GM23338 (cell line): ENCODE results near the gene CDH4. TPM values are rescaled to one million over a fixed set of nuclear protein-coding genes. Genes with fewer than 3 reads are reported as not detected.

ENCODE experiments used
- ATAC-seq: fragments of 200-7000 bp; cut with Tn5 transposase; 3 replicates; pipeline ENCODE4 v1.9.1; 2020
- DNase-seq: peaks from one replicate; pipeline ENCODE4 v3.0.0-alpha.2; 2015; ENCODE audit warnings: low spot score
- H2AFZ ChIP-seq: fragments of 200-600 bp; sonication (generic); 2 replicates; pipeline ENCODE4 v1.8.0; 2016; ENCODE audit warnings: antibody characterized with exemption, mild to moderate bottlenecking, moderate library complexity
- H3F3A ChIP-seq: fragments of 200-600 bp; sonication (generic); replicated peaks from 2 replicates; pipeline ENCODE4 v1.8.0; 2017; ENCODE audit warnings: antibody characterized with exemption, mixed run types, low read depth
- H3K27ac ChIP-seq: fragments of 200-600 bp; sonication (generic); 2 replicates; pipeline ENCODE4 v1.6.1; 2016; ENCODE audit warnings: low read depth
- H3K27me3 ChIP-seq: fragments of 200-600 bp; sonication (generic); 2 replicates; pipeline ENCODE4 v1.8.0; 2016; ENCODE audit warnings: mild to moderate bottlenecking, mixed run types, moderate library complexity; ENCODE audit not compliant: insufficient read depth
- H3K36me3 ChIP-seq: fragments of 200-600 bp; sonication (generic); 2 replicates; pipeline ENCODE4 v1.8.0; 2016; ENCODE audit warnings: mild to moderate bottlenecking; ENCODE audit not compliant: insufficient read depth
- H3K4me1 ChIP-seq: fragments of 200-600 bp; sonication (generic); 2 replicates; pipeline ENCODE4 v1.8.0; 2016; ENCODE audit warnings: mild to moderate bottlenecking, moderate library complexity; ENCODE audit not compliant: insufficient read depth
- H3K4me2 ChIP-seq: fragments of 200-600 bp; sonication (generic); 2 replicates; pipeline ENCODE4 v1.7.1; 2017; ENCODE audit warnings: mixed run types
- H3K4me3 ChIP-seq: fragments of 200-600 bp; sonication (generic); 2 replicates; pipeline ENCODE4 v1.6.1; 2016; ENCODE audit warnings: mixed run types
- H3K79me2 ChIP-seq: fragments of 200-600 bp; sonication (generic); replicated peaks from 2 replicates; pipeline ENCODE4 v1.8.0; 2017; ENCODE audit warnings: mild to moderate bottlenecking; ENCODE audit not compliant: insufficient read depth
- H3K9me2 ChIP-seq: fragments of 200-600 bp; sonication (generic); 2 replicates; pipeline ENCODE4 v1.8.0; 2017; ENCODE audit not compliant: insufficient read depth
- H4K20me1 ChIP-seq: fragments of 200-600 bp; sonication (generic); replicated peaks from 2 replicates; pipeline ENCODE4 v1.8.0; 2017; ENCODE audit warnings: mild to moderate bottlenecking; ENCODE audit not compliant: insufficient read depth
- H3K27ac Mint-ChIP-seq: 2 replicates; pipeline ENCODE4 v1.8.0; 2020; ENCODE audit warnings: inconsistent platforms, mild to moderate bottlenecking, moderate library complexity, mixed read lengths
- H3K27me3 Mint-ChIP-seq: 3 replicates; pipeline ENCODE4 v1.8.0; 2022; ENCODE audit warnings: low read depth, mild to moderate bottlenecking, moderate library complexity, mixed read lengths, inconsistent platforms; ENCODE audit not compliant: insufficient read depth, poor library complexity
- H3K36me3 Mint-ChIP-seq: 3 replicates; pipeline ENCODE4 v1.8.0; 2021; ENCODE audit warnings: low read depth, mild to moderate bottlenecking, inconsistent platforms, moderate library complexity, mixed read lengths
- H3K4me1 Mint-ChIP-seq: 3 replicates; pipeline ENCODE4 v1.8.0; 2020; ENCODE audit warnings: mild to moderate bottlenecking, inconsistent platforms, mixed read lengths
- H3K4me3 Mint-ChIP-seq: 3 replicates; pipeline ENCODE4 v1.8.0; 2021; ENCODE audit warnings: moderate library complexity, mild to moderate bottlenecking, inconsistent platforms, mixed read lengths
- H3K9me3 Mint-ChIP-seq: 3 replicates; pipeline ENCODE4 v1.8.0; 2020; ENCODE audit warnings: moderate library complexity, mild to moderate bottlenecking, inconsistent platforms, mixed read lengths
- CREB1 ChIP-seq: fragments of 250-450 bp; sonication (Bioruptor Pico); IDR thresholded peaks from 2 replicates; pipeline ENCODE4 v1.5.0; 2020; ENCODE audit warnings: low read depth, mild to moderate bottlenecking, moderate library complexity
- CTCF ChIP-seq, 2 experiments: fragments of 200-600 bp in 1 of 2; sonication (generic) in 1 of 2; conservative IDR thresholded peaks; 2 replicates each; pipeline versions ENCODE4 v1.5.1 to v1.6.1; 2016 to 2017; ENCODE audit warnings: antibody characterized with exemption in 2 of 2, low read depth in 2 of 2, mild to moderate bottlenecking in 2 of 2, moderate library complexity in 1 of 2
- EZH2 ChIP-seq: fragments of 200-600 bp; sonication (generic); IDR thresholded peaks from one replicate; pipeline ENCODE4 v1.8.0; 2017; ENCODE audit warnings: antibody characterized with exemption, mild to moderate bottlenecking, low read depth; ENCODE audit not compliant: unreplicated experiment
- EZH2phosphoT487 ChIP-seq: fragments of 200-600 bp; sonication (generic); IDR thresholded peaks from one replicate; pipeline ENCODE4 v1.8.1; 2018; ENCODE audit warnings: antibody characterized with exemption; ENCODE audit not compliant: unreplicated experiment
- JUNB ChIP-seq: IDR thresholded peaks from one replicate; pipeline ENCODE4 v1.6.1; 2016; ENCODE audit warnings: antibody characterized with exemption; ENCODE audit not compliant: unreplicated experiment
- NANOG ChIP-seq: IDR thresholded peaks from 2 replicates; pipeline ENCODE4 v1.6.1; 2016; ENCODE audit warnings: antibody characterized with exemption, borderline replicate concordance
- POLR2AphosphoS5 ChIP-seq: IDR thresholded peaks from 2 replicates; pipeline ENCODE4 v1.6.1; 2016; ENCODE audit warnings: antibody characterized with exemption, low read depth
- ZNF114 ChIP-seq: fragments of 250-450 bp; sonication (Bioruptor Pico); IDR thresholded peaks from 2 replicates; pipeline ENCODE4 v1.5.0; 2020; ENCODE audit warnings: mild to moderate bottlenecking, moderate library complexity
- ZNF331 ChIP-seq: fragments of 250-450 bp; sonication (Bioruptor Pico); IDR thresholded peaks from 2 replicates; pipeline ENCODE4 v1.5.0; 2020; ENCODE audit warnings: low read depth, mild to moderate bottlenecking, moderate library complexity
- polyA plus RNA-seq: library from polyadenylated mRNA; unstranded; fragments of >200 nt; fragmentation: Nextera tagmentation; extraction: Ambion mirVana; gene quantifications from 2 replicates; pipeline ENCODE4 v1.2.1, GENCODE V29; 2016
- total RNA-seq: library from RNA; depleted of rRNA; stranded (reverse); fragments of >200 nt; shearing (Covaris generic); gene quantifications from 2 replicates; pipeline ENCODE4 v1.2.3, GENCODE V29; 2014
- TF ChIP-seq, protein P1 (sequence below): fragments of 250-450 bp; sonication (Bioruptor Pico); IDR thresholded peaks from 2 replicates; pipeline ENCODE4 v1.5.0; 2020; ENCODE audit warnings: mild to moderate bottlenecking, moderate library complexity
- TF ChIP-seq, protein P2 (sequence below): IDR thresholded peaks from 2 replicates; pipeline ENCODE4 v1.6.1; 2016; ENCODE audit warnings: antibody characterized with exemption
- TF ChIP-seq, protein P3 (sequence below): IDR thresholded peaks from one replicate; pipeline ENCODE4 v1.6.1; 2018; ENCODE audit warnings: antibody characterized with exemption; ENCODE audit not compliant: unreplicated experiment

The CDH4 gene
- total and polyA plus RNA-seq, 2 experiments from 2014 or later, result 1.2 to 4.2 TPM

GRCh38 chr20:61532736-61533135, 280.7 kb downstream of the CDH4 start (continued):
- TF ChIP-seq, protein P1, sequence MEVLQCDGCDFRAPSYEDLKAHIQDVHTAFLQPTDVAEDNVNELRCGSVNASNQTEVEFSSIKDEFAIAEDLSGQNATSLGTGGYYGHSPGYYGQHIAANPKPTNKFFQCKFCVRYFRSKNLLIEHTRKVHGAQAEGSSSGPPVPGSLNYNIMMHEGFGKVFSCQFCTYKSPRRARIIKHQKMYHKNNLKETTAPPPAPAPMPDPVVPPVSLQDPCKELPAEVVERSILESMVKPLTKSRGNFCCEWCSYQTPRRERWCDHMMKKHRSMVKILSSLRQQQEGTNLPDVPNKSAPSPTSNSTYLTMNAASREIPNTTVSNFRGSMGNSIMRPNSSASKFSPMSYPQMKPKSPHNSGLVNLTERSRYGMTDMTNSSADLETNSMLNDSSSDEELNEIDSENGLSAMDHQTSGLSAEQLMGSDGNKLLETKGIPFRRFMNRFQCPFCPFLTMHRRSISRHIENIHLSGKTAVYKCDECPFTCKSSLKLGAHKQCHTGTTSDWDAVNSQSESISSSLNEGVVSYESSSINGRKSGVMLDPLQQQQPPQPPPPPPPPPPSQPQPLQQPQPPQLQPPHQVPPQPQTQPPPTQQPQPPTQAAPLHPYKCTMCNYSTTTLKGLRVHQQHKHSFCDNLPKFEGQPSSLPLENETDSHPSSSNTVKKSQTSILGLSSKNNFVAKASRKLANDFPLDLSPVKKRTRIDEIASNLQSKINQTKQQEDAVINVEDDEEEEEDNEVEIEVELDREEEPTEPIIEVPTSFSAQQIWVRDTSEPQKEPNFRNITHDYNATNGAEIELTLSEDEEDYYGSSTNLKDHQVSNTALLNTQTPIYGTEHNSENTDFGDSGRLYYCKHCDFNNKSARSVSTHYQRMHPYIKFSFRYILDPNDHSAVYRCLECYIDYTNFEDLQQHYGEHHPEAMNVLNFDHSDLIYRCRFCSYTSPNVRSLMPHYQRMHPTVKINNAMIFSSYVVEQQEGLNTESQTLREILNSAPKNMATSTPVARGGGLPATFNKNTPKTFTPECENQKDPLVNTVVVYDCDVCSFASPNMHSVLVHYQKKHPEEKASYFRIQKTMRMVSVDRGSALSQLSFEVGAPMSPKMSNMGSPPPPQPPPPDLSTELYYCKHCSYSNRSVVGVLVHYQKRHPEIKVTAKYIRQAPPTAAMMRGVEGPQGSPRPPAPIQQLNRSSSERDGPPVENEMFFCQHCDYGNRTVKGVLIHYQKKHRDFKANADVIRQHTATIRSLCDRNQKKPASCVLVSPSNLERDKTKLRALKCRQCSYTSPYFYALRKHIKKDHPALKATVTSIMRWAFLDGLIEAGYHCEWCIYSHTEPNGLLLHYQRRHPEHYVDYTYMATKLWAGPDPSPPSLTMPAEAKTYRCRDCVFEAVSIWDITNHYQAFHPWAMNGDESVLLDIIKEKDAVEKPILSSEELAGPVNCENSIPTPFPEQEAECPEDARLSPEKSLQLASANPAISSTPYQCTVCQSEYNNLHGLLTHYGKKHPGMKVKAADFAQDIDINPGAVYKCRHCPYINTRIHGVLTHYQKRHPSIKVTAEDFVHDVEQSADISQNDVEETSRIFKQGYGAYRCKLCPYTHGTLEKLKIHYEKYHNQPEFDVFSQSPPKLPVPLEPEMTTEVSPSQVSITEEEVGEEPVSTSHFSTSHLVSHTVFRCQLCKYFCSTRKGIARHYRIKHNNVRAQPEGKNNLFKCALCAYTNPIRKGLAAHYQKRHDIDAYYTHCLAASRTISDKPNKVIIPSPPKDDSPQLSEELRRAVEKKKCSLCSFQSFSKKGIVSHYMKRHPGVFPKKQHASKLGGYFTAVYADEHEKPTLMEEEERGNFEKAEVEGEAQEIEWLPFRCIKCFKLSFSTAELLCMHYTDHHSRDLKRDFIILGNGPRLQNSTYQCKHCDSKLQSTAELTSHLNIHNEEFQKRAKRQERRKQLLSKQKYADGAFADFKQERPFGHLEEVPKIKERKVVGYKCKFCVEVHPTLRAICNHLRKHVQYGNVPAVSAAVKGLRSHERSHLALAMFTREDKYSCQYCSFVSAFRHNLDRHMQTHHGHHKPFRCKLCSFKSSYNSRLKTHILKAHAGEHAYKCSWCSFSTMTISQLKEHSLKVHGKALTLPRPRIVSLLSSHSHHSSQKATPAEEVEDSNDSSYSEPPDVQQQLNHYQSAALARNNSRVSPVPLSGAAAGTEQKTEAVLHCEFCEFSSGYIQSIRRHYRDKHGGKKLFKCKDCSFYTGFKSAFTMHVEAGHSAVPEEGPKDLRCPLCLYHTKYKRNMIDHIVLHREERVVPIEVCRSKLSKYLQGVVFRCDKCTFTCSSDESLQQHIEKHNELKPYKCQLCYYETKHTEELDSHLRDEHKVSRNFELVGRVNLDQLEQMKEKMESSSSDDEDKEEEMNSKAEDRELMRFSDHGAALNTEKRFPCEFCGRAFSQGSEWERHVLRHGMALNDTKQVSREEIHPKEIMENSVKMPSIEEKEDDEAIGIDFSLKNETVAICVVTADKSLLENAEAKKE (CRISPR knock-in tag), result no peak
- TF ChIP-seq EZH2phosphoT487 (no peak), NANOG (no peak), ZNF331 (CRISPR knock-in tag) (no peak), ZNF114 (CRISPR knock-in tag) (no peak)
- TF ChIP-seq, protein P2, sequence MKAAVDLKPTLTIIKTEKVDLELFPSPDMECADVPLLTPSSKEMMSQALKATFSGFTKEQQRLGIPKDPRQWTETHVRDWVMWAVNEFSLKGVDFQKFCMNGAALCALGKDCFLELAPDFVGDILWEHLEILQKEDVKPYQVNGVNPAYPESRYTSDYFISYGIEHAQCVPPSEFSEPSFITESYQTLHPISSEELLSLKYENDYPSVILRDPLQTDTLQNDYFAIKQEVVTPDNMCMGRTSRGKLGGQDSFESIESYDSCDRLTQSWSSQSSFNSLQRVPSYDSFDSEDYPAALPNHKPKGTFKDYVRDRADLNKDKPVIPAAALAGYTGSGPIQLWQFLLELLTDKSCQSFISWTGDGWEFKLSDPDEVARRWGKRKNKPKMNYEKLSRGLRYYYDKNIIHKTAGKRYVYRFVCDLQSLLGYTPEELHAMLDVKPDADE, result no peak

DNA sequence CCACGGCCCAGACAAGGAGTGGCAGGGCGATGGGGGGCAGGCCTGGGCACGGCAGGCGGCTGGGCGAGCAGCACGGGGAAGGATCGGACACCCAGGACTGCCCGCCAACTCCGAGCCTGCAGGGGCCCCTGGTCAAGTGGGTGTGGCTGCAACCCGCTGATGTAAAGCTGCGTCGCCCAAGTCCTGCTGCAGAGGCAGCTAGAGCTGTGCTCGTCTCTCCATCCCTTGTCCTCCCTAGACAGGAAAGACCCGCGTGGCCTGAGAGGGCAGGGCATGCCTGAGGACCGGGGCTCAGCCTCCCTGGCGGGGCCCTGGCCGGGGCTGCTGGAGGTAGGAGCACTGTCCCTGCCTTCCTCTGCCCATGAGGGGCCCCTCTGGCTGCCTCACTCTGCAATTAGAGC, 281.2 kb downstream of the CDH4 start:
- no peaks in the 10 kb centered on the region for H3K79me2 ChIP-seq
- no peak overlapping the region for H3K4me3 ChIP-seq
- H3K9me2 ChIP-seq, result no peaks in the 10 kb centered on the region
- H3K36me3 ChIP-seq, result no peaks in the 10 kb centered on the region
- Mint-ChIP-seq H3K4me1 (peaks cover 9% of the 10 kb centered on the region), H3K9me3 (no peaks in the 10 kb centered on the region; the same call in 2 of the 3 replicates), H3K36me3 (no peaks in the 10 kb centered on the region), H3K27me3 (peaks cover 14% of the 10 kb centered on the region), H3K4me3 (no peak overlapping the region), H3K27ac (no peak overlapping the region)
- H3F3A ChIP-seq, result no peaks in the 10 kb centered on the region
- H4K20me1 ChIP-seq, result no peaks in the 10 kb centered on the region
- DNase-seq (no peak), ATAC-seq (no peak)
- no peaks in the 10 kb centered on the region for H3K27me3 ChIP-seq
- H3K4me2 ChIP-seq, result no peak overlapping the region
- no peaks in the 10 kb centered on the region for H3K4me1 ChIP-seq
- H3K27ac ChIP-seq, result no peak overlapping the region
- H2AFZ ChIP-seq, result no peak overlapping the region
- no peak for TF ChIP-seq EZH2phosphoT487
- TF ChIP-seq POLR2AphosphoS5, result no peak
- TF ChIP-seq JUNB, result no peak
- TF ChIP-seq, protein P2, result no peak
- no peak for TF ChIP-seq CREB1 (CRISPR knock-in tag)
- TF ChIP-seq CTCF (conservative IDR thresholded peaks at IDR 0.05; ENCODE audit: low read depth in 2 of 2), result no peak
- no peak for TF ChIP-seq EZH2
- TF ChIP-seq NANOG, result no peak
- TF ChIP-seq, protein P3, sequence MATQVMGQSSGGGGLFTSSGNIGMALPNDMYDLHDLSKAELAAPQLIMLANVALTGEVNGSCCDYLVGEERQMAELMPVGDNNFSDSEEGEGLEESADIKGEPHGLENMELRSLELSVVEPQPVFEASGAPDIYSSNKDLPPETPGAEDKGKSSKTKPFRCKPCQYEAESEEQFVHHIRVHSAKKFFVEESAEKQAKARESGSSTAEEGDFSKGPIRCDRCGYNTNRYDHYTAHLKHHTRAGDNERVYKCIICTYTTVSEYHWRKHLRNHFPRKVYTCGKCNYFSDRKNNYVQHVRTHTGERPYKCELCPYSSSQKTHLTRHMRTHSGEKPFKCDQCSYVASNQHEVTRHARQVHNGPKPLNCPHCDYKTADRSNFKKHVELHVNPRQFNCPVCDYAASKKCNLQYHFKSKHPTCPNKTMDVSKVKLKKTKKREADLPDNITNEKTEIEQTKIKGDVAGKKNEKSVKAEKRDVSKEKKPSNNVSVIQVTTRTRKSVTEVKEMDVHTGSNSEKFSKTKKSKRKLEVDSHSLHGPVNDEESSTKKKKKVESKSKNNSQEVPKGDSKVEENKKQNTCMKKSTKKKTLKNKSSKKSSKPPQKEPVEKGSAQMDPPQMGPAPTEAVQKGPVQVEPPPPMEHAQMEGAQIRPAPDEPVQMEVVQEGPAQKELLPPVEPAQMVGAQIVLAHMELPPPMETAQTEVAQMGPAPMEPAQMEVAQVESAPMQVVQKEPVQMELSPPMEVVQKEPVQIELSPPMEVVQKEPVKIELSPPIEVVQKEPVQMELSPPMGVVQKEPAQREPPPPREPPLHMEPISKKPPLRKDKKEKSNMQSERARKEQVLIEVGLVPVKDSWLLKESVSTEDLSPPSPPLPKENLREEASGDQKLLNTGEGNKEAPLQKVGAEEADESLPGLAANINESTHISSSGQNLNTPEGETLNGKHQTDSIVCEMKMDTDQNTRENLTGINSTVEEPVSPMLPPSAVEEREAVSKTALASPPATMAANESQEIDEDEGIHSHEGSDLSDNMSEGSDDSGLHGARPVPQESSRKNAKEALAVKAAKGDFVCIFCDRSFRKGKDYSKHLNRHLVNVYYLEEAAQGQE, result no peak
